ENCODE measurements around the gene SOAT1.
A peak's percentile ranks its signal among the peaks of the same experiment; 100 is the strongest.
"Not testable (repeated sequence)": the region's sequence is repeated elsewhere in the genome, so short reads cannot be mapped to it uniquely, and the experiment has no call there.

Gene SOAT1

DNA sequence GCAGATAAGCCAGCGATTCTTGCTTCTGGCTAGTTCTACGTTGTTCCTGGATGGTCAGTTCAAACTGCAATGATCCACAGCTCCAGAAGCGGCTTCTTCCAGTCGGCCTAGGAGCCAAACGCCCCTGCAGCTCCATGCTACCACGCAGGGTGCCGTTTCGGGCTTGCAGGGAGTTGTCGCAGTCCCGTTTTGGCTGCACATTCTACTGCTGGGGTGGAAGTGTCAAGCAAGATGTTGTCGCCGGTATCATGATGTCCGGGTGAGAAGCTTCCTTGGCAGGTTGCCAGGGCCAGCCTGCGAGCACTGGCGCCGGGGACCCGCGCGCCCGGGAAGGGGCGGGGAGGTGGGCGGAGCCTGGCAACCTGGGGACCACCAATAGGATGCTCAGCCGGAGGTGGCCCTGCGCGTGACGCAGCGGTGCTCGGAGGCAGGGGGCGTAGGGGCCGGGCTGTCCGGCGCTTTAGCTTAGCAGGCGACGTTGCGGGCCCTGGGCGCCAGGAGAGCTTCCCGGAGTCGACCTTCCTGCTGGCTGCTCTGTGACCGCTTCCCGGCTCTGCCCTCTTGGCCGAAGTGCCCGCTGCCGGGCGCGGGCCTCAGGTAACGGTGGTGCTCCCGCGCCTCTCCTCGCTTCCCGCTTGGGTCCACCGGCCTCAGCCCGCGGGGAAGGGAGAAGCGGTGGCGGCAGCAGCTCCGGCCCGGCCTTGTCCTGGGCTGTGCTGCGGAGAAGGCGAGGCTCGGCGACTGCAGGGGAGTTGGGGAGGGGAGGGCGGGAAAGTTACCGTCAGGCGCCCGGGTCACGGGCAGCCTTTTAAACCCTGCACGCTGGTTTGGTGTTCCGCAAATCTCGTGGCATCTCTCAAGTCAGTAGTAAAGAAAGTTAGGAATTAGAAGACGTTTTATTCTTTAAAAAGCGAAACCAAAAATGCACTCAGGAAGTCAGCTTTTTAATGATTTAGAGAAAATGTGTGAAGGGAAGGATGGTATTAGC, at the start of gene SOAT1:
Gene SOAT1, plus strand, starts transcription at position 458 of the 988 bp plus-strand sequence. CDS start 8,888 bp downstream, outside the sequence.
- peak; percentile 93 to 98 for DNase-seq

DNA sequence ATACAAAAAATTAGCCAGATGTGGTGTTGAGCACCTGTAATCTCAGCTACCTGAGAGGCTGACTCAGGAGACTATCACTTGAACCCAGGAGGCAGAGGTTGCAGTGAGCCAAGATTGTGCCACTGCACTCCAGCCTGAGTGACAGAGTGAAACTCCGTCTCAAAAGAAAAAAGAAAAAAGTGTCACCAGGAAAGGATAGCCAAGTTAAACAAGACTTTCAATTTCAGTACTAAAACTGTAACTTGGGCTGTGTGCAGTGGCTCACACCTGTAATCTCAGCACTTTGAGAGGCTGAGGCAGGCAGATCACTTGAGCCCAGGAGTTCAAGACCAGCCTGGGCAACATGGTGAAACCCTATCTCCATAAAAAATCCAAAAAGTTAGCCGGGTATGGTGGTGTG, 48.2 kb upstream of the SOAT1 start:
- not testable (repeated sequence) for DNase-seq

DNA sequence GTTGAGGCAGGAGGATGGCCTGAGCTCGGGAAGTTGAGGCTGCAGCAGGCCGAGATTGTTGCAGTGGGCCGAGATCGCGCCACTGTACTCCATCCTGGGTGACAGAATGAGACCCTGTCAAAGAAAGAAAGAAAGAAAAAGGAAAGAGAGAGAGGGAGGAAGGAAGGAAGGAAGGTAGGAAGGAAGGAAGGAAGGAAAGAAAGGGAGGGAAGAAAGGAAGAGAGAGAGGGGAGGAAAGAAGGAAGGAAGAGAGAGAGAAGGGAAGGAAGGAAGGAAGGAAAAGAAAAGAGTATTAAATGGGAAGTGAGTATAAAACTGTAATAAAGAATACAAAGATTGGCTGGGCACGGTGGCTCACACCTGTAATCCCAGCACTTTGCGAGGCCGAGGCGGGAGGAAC, 45.7 kb upstream of the SOAT1 start:
- no peak for DNase-seq

DNA sequence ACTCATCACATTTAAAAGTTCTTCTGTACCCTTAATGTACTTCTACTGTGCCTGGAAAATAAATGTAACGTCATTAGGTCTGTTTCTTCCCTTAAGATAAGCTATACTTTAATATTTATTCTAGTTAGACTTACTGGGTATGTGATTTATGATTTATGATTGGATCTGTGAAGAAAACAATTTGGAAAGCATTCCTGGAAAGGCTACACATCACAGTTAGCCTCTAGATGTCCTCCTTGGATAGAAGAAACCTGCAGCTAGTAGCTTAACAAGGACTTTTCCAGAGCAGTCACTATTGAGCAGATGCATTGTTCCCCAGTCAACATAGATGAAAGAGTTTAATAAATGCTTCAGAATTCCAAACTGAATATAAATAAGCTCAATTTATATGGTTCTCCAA, 41.9 kb upstream of the SOAT1 start:
- no peak for DNase-seq

GRCh38 chr1:179252606-179253005, 41.0 kb upstream of the SOAT1 start:
- no peak for DNase-seq

GRCh38 chr1:179253286-179253972, 40.2 kb upstream of the SOAT1 start:
- DNase-seq = no peak

DNA sequence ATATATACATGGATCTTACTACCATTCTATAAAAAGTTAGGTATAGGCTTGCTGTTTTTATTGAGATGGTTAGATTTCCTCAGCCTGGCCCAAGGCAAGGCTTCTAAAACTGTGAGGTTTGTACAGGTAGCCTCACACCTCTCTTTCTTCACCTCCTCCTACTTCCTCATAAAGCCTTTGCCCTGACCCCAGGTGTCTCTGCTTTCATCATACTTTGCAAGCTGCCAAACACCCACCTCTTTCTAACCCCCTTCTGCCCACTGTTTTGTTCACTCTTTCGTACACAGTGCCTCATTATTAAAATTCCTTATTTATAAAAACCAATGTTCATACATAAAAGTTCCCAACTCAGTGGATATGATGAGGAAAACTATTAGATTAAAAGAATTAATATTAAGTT, 31.4 kb upstream of the SOAT1 start:
- DNase-seq = no peak

DNA sequence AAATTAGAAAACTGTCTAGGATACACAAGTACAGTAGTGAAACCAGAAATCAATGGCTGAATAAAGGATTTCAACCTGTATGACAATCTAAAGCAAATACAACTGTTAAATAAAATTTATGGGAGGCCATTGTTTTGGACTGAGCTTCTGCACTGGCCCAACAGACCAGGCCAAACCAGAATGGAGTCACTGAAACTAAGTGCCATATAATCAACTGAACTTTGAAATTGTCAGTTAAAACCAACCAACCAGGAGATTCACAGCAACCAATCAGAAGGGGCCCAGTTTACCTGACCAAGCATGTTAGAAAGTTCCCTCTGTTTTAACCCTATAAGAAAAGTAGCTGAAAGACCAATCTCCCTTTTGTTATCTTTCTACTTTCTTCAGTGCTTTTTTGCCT, 30.5 kb upstream of the SOAT1 start:
- no peak for DNase-seq

- DNase-seq = no peak
Measured at GRCh38 chr1:179264507-179264906, 29.1 kb upstream of the SOAT1 start.

DNA sequence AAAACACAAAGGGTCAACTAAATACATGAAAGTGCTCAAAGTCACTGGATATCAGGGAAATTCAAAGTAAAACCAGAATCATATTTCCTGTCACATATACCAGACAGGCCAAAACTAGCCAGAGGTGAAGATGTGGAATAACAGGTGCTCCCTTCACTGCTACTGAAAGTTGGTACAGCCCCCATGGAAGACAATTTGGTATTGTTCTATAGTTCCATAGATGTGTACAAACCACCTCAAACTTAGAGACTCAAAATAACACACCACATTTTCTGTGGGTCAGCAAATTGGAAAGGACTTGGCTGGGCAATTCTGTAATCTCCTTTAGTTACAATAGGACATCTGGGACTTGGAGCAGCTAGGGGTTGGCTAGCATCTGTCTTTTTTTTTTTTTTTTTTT, 24.5 kb upstream of the SOAT1 start:
- no peak for DNase-seq

GRCh38 chr1:179274424-179274823, 19.2 kb upstream of the SOAT1 start:
- not testable (repeated sequence) for DNase-seq

DNA sequence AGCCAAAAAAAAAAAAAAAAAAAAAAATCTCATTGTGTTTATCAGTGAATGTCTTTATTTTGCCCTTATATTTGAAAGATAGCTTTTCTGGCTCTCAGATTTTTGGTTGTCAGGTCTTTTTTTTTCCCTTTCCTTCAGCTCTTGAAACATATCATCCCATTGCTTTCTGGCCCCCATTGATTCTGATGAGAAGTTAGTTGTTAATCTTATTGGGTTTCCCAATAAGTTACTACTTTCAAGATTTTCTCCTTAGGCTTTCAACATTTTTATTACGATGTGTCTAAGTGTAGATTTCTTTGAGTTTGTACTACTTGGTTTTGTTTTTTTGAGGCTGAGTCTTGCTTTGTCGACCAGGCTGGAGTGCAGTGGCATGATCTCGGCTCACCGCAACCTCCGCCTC, 14.7 kb upstream of the SOAT1 start:
- no peak for DNase-seq

DNA sequence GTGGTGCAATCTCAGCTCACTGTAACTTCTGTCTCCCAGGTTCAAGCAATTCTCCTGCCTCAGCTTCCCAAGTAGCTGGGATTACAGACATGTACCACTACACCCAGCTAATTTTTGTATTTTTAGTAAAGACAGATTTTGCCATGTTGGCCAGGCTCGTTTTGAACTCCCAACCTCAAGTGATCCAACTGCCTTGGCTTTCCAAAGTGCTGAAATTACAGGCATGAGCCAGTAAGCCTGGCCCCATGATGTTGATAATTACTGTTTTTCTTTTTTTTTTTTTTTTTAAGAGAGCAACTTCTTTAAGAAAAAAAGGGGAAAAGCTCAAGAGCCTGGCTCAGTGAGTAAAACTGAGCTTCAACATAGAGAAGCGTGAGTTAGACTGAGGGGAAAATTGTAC, 9.6 kb upstream of the SOAT1 start:
- DNase-seq = no peak

DNA sequence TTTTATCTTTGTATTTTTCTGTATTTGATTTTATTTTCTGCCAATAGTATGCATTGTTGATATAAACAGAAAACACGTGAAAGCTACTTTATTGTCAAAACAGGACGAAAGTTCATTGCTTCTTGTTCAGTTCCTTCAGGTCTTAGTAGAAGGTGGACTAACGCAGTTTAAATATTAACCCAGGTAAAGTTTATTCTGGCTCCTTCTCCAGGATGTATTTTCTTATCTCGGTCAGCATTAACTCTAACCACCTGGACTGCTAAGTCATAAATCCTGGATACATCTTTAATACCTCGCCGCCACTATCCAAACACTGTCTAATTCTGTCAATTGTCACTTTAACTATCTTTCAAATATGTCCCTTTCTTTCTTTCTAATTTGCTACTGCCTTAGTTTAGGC, 5.7 kb upstream of the SOAT1 start:
- DNase-seq = no peak

GRCh38 chr1:179288977-179289376, 4.6 kb upstream of the SOAT1 start:
- DNase-seq = no peak

- DNase-seq = no peak
Measured at GRCh38 chr1:179295164-179295755, 1.7 kb downstream of the SOAT1 start.

DNA sequence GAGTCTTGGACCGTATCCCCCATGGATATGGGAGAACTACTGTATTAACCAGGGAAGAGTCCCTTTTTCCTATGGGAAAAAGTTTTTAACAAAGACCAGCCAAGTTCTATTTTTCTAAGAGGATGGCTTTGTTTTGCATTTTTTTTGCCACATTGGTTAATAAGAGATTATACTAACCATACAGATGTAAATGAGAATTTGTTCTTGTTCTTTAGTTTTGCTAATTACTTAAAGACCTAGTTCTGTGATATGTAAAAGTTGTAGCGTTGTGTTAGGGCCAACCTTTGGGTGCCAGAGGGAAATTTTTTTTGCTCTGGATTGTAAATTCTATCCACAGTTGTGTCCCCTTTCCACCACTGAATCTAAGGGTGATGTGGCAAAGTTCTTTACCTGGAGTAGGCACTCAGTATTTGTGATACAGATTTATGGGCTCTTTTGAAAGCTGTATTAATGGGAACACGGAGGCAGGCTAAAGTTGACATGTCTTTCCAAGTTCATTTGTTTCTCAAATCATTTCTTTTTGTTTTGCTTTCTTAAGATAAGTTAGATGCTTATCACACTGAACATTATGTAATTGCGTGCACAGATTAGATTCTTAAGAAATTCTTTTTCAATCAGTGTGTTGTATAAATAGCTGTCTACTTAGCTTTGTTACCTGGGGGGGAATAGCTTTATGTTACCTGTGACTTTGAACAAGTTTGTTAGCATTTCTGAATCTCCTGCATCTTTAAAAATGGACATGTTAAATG, 2.9 kb downstream of the SOAT1 start:
- no peak for DNase-seq

- no peak for DNase-seq
Measured at GRCh38 chr1:179297105-179297378, 3.4 kb downstream of the SOAT1 start.

DNA sequence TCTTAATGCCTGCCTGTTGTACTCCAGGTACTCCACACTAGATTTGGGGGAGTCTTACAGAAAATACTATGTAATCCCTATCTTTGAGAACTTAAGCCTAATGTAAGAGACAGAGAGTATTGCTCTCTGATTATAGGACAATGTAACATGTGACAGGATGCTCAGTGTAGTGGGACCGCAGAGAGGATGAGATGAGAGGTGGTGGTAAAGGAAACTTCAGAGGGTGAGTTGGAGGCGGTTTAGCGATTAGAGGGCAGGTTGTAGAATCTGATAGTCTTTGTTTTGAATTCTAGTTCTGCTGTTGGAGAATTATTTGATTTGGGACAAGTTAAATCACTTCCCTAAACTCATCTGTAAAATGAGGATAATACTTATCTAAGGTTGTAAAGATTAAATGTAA, 5.4 kb downstream of the SOAT1 start:
- peak; percentile 18 to 44 for DNase-seq

DNA sequence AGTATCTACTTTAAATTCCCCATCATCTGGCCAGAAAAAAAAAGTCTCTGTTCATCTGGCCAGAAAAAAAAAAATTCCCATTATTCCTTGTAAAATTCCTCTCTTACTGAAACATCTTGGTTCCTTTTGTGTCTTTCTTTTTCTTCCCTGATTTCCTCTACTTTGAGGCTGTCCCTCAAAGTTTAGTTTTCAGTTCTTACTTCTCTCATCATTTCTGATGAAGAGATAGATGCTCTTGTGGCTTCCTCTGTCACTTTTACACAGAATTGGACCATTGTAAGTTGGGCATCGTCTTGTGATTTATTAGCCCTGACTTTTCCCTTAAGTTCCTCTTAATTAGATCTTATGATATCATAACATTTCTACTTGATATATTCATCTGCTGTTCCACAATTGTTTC, 6.5 kb downstream of the SOAT1 start:
- DNase-seq = no peak

- DNase-seq = no peak
Measured at GRCh38 chr1:179302070-179302469, 8.5 kb downstream of the SOAT1 start.

DNA sequence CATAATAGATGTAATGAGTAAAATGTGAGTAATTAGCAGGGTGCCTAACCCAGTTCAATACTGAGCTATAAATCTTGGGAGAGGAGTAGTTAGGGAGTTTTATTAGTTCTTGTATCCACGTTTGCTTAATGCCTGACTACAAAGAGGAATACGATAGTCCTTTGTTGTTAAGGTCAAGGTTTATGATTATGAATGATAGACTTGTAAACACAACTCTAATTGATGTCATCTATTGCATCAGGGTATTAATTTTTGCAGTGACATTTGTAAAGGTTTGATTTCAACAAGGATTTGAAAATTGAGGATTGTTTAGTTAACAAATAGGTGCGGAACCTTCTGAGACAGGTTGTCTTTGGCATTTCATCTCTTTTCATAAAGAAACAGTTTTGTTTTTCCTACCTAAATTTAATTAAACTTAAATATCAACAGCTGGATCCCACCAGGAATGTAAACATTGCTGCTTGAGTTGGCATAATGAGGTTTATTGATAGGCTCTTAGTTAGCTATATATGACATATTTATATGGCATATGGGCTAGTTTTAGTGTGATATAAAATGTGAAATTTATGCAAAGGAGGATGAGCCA, 9.7 kb downstream of the SOAT1 start:
- DNase-seq = no peak

GRCh38 chr1:179305450-179305849, 11.9 kb downstream of the SOAT1 start:
- no peak for DNase-seq

Data from stimulated activated CD4-positive, alpha-beta T cell treated with anti-CD3 and anti-CD28 coated beads, Interleukin-2, amount 100 ng/mL, for 24 hours (primary cell).